Stimulated activated CD8-positive, alpha-beta memory T cell treated with anti-CD3 and anti-CD28 coated beads, Interleukin-12 subunit alpha, Interleukin-12 subunit beta, amount 100 ng/mL, for 24 hours (primary cell): Measurements from ENCODE around the gene TMEM273.

Experiments used
- DNase-seq: peaks from one replicate; pipeline ENCODE4 v3.0.0-alpha.2; 2020; ENCODE audit errors: extremely low read depth

Gene TMEM273

DNA sequence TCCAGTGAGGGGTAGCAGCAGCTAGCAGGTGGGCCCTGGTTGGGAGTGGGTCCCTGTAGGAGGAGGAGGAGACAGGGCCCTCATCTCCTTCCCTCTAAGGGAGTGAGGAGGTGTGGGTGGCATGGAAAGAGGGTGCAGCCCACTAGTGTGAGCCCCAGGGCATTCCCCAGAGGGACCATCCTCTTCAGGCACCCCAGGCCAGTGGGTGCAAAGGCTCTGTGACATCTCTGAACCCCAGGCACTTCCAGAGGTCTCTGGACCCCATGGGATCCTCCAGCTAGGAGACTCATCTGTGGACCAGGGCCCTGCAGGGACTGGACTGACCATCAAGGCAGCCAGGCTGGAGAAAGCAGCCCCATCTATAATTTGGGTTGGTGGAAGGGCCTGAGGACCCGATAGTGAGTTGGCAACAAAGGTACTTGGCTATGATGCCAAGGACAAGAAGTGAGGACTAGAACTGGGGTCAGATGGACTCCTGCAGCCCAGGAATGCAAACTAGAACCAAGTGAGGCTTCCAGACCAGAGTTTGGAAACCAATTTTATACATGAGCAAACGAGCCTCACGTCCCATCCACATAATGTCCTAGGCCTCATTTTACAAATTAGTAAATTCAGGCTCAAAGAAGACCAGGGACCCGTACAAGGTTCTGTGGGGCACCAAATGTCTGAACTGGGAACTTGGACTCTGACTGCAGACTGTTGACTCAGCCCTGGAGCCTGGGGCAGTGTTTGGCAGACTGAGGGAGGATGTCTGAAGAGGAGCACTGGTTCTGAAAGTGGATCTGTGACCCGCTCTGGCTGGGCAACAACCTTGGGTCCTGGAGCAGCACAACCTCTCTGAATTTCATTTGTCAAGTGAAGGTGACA, 71.4 kb downstream of the TMEM273 start:
- DNase-seq: no peak

GRCh38 chr10:49115796-49116508, 72.2 kb downstream of the TMEM273 start:
- DNase-seq: no peak

DNA sequence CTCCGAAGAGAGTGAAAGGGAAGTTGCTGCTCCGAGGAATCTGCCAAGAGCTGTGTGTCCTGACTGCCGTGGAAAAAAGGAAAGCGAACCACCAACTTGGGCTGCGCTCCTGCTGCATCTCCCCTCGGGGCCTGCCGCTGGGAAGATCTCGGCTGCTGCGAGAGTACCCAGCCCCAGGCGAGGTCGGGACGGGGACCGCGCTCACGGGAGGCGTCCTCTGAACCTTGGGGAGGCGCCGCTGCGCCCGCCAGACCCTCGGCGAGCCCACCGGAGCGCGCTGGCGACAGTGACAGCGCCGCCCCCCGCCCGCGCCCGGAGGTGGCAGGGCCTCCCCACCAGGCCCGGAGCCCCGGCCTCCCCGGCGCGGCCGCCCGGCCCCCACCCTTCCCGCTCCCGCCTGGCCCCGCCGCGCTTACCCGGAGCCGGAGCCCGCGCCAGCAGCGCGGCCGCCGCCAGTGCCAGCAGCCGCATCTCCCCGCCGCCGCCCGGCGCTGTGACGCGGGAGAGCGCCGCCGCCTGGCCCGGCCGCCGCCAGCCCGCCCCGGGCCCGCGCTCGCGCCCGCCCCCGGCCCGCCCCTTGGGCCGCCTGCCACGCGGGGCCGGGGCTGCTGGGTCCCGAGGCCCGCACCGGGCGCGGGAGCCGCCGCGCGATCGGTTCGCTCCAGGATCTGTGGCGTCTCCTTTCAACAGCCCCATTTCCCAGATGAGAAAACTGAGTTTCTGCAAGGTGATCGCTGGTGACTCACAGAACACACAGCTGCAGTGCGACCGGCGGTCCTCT, 73.0 kb downstream of the TMEM273 start, which contains the start of gene VSTM4:
TSS of gene VSTM4 (minus strand) at position 508 of the 781 bp plus-strand sequence. CDS start at position 471, 37 bp downstream.
- DNase-seq: no peak

- DNase-seq: no peak
Observed at GRCh38 chr10:49114718-49115014, 73.5 kb downstream of the TMEM273 start.

DNA sequence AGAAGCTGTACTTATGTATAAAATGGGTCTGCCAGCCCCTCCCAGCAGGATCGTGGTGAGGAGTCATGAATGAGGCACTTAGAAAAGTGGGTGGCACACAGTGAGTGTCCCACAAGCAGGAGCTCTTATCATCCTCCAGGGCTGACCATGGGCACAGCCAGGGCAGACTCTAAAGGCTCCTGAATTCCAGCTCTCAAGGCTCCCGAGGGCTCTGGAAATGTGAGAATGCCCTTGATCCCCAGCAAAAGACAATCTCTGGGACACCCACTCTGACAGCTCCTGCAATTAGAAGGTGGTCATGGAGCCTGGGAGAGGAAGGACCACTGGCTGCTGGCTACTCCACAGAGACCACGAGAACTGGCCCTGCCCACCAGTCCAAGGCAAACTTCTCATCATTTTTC, 74.5 kb downstream of the TMEM273 start:
- no peak for DNase-seq

DNA sequence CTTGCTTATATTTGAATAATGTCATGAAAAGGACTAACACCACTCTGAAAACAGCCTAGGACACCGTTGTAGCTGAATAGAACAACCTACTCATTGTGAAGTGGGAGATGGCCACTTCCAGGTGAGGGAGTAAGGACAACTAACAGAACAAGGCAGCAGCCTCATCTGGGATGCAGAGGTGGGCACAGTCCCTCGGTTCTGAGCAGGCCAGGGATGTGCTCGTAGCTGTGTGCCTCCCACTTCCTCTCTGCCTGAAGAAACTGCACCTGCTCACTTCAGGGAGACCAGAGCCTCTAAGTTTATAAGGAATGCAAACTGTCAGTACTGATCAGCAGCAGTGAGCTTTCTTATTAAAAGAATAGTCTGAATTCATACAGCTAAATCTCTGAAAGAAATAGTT, 75.3 kb downstream of the TMEM273 start:
- DNase-seq: no peak

- DNase-seq: no peak
Observed at GRCh38 chr10:49112098-49112497, 76.1 kb downstream of the TMEM273 start.

GRCh38 chr10:49111320-49111698, 76.9 kb downstream of the TMEM273 start:
- no peak for DNase-seq

- no peak for DNase-seq
Observed at GRCh38 chr10:49110684-49111319, 77.4 kb downstream of the TMEM273 start.

- DNase-seq: no peak
Observed at GRCh38 chr10:49109669-49110340, 78.4 kb downstream of the TMEM273 start.

DNA sequence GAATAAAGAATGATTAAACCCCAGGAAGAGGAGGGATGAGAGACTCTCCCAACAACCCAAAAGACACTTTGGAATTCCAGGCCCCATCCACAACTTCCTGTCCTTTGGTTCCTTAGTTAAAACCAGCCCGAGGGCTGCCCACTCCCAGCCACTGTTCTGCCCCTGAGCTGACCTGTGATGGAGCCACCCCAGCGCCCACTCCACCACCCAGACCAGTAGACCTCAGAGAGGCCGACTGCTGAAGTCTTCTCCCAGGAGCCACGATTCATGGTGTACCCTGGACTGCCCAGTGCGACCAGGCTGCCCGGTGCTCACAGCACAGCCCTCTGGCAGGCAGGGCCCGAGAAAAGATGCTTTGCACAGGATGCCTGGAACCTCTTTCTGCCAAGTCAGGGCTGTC, 79.5 kb downstream of the TMEM273 start:
- no peak for DNase-seq

DNA sequence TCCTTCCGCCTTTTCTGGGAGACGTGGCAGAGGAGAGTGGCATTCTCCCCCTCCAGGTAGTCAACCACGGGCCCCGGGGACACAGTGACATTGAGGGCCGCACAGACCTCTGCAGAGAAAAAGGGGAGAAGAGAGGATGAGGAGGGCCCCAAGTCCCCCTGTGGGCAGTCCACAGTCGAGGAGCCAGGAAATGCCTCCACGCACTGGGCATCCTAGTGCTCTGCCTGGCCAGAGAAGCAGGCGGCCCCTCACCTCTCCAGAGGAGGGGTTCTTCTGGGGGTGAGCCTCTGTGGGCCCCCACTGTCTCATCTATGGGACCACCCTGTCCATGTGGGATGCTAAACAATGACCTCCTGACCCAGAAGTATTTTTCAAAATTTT, 80.3 kb downstream of the TMEM273 start:
- DNase-seq: no peak

DNA sequence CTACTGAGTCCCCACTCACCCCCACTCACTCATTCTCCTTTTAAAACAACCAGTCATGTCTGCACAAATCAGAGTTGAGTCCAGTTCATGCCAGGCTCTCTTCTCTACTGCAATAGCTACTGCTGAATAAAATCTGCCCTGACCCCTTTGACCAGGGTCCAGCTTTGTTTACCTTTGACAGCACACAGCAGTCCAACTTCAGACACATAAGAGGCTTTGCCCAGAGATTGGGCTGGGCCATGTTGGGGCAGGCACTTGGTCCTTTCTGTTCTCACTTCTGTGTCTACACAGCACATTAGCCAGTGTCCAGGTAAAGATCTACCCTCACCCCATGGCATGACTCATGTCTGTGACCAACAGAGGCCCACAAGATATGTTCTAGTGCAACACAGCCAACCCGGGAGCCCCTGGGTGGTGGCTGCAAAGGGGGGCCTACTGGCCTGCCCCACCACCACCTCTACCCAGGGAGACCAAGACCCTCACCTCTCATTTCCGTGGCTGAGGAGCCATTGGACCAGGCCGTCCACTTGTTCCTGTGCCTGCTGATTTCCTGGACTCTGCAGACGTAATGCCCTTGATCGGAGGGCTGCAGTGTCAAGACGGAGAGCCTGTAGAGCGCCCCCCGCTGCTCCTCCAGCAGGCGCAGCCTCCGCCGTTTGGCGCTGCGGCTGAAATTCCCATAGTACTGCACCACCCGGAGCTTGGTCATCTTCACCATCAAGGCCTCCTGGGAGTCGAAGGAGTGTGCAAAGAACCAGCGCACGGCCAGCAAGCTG, 80.9 kb downstream of the TMEM273 start:
- no peak for DNase-seq

- DNase-seq: no peak
Observed at GRCh38 chr10:49106451-49106850, 81.7 kb downstream of the TMEM273 start.

GRCh38 chr10:49105076-49105475, 83.1 kb downstream of the TMEM273 start:
- no peak for DNase-seq
